OCI-LY7 (cell line): ENCODE measurements around the gene TBC1D13.

ENCODE experiments used
- CTCF ChIP-seq: fragments of 200-600 bp; sonication (generic); conservative IDR thresholded peaks from 2 replicates; pipeline ENCODE4 v1.5.1; 2014; ENCODE audit warnings: mild to moderate bottlenecking, antibody characterized with exemption, low read length, moderate library complexity, mixed read lengths
- EZH2phosphoT487 ChIP-seq: fragments of 200-600 bp; sonication (generic); IDR thresholded peaks from 2 replicates; pipeline ENCODE4 v1.6.1; 2018; ENCODE audit warnings: low read depth, borderline replicate concordance, mild to moderate bottlenecking, mixed run types, antibody characterized with exemption, low read length, moderate library complexity, mixed read lengths

- no peak for TF ChIP-seq CTCF
- TF ChIP-seq EZH2phosphoT487: no peak
Observed at GRCh38 chr9:128765499-128765898, 21.6 kb upstream of the TBC1D13 start.
